ENCODE results near the gene FOXP4.

The FOXP4 gene

DNA sequence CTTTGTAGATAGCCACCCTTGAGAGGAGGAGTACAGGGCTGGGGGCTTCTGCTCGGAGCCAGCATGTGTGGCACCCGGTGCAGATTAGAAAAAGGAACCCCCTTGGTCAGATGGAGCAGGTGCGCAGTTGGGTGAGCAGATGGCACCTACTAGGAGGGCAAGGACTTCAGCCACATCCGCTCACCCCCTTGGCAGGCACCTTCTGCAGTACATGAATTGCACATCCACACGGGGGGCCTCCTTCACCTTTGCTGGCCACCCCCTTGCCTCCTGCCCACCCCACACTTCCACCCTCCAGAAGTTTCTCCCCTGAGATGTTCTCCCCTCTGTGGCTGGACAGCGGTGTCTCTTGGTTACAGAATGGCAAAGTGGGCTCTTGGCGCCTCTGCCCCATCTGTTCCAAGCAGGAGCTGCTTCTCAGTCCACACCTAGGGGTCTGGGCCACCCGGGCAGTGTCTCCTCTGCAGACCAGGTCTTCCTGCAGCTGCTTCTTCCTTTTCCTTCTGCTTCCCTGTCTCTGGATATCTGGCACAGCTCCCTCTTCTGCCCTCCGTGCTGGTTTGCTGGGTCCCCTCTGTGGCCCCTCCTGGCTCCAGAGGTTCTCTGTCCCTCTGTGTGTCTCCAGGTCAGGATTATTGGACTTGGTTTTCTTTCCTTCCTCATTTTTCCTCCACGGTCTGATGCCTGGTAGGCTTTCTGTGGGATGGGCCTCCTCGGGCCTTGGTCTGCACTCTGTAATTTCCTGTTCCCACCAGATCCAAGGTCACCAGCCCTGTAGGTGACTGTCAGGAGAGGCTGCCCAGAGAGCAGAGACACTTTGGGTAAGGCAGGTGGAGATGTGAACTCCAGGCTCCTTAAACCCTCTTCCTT is 96.1 kb downstream of the FOXP4 start:
- H3K27me3 Mint-ChIP-seq (ENCODE audit: low read depth): peaks cover 51% of the 10 kb centered on the region
- no peak overlapping the region for H3K4me3 Mint-ChIP-seq
- no peak for DNase-seq (ENCODE audit: low spot score)
- no peaks in the 10 kb centered on the region for H3K4me1 Mint-ChIP-seq (ENCODE audit: low read depth)
- no peaks in the 10 kb centered on the region for H3K36me3 Mint-ChIP-seq (ENCODE audit: low read depth)
- no peaks in the 10 kb centered on the region for H3K9me3 Mint-ChIP-seq
- no peak overlapping the region for H3K27ac Mint-ChIP-seq

DNA sequence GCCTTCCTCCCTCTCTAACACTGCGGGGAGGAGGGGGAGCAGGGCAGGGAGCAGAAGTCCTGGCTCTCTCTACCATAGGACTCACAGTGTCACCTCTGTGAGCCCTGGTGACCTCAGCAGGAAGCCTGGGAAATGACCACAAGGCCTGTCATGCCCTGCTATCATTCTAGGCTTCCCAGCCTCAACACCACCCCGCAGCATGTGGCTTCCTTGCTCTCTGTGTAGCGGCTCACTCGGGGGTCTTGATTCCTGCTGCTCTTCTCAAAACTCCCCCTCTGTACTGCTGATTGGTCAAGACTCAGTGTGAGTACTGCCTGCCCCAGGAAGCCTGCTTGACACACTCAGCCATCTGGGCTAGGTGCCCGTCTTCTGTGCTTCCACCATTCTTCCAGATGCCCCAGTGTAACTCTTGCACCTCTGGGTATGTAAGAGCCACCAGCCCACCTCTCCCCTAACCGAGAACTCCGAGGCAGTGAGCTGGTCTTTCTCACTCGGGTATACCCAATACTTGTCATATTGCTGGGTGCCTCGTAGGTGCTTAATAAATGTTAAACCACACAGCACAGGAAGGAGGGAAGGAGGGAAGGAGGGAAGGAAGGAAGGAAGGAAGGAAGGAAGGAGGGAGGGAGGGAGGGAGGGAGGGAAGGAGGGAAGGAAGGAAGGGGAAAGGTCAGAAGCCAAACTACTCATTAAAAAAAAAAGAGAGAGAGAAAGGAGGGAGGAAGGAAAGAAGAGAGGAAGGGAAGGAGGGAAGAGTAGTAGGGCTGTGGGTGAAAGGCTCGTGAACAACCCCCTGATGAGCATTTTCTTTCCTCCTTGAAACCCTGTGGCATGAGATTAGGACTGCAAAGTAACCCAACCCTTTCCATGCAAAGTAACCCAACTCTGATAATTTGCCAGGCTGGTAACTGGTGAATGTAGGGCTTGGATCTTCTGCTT is 97.0 kb downstream of the FOXP4 start:
- H3K4me3 Mint-ChIP-seq: no peak overlapping the region
- no peaks in the 10 kb centered on the region for H3K9me3 Mint-ChIP-seq
- H3K27ac Mint-ChIP-seq: no peak overlapping the region
- no peak for DNase-seq (ENCODE audit: low spot score)
- H3K36me3 Mint-ChIP-seq (ENCODE audit: low read depth): no peaks in the 10 kb centered on the region
- peaks cover 45% of the 10 kb centered on the region for H3K27me3 Mint-ChIP-seq (ENCODE audit: low read depth)
- no peaks in the 10 kb centered on the region for H3K4me1 Mint-ChIP-seq (ENCODE audit: low read depth)

DNA sequence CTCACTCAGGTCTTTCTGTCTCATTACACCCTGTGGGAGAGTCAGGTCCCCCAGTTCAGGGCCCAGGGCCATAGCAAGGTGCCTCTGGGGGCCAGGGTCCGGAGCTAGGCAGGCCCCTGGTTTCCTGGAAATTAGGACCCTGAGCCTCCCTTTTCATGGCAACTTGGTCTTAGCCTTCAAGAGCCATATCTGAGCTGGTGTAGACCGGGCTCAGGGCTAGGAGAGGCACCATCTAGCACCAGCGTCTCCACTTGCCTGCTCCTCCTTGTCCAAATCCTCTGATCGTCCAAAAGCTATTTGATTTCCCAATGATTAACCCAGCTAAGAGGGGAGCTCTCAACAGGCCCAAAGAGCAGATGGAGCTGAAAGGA is 97.7 kb downstream of the FOXP4 start:
- Mint-ChIP-seq H3K9me3 (no peaks in the 10 kb centered on the region), H3K4me1 (ENCODE audit: low read depth) (no peaks in the 10 kb centered on the region), H3K27me3 (ENCODE audit: low read depth) (peaks cover 43% of the 10 kb centered on the region), H3K27ac (no peak overlapping the region), H3K4me3 (no peak overlapping the region), H3K36me3 (ENCODE audit: low read depth) (no peaks in the 10 kb centered on the region)
- no peak for DNase-seq (ENCODE audit: low spot score)

DNA sequence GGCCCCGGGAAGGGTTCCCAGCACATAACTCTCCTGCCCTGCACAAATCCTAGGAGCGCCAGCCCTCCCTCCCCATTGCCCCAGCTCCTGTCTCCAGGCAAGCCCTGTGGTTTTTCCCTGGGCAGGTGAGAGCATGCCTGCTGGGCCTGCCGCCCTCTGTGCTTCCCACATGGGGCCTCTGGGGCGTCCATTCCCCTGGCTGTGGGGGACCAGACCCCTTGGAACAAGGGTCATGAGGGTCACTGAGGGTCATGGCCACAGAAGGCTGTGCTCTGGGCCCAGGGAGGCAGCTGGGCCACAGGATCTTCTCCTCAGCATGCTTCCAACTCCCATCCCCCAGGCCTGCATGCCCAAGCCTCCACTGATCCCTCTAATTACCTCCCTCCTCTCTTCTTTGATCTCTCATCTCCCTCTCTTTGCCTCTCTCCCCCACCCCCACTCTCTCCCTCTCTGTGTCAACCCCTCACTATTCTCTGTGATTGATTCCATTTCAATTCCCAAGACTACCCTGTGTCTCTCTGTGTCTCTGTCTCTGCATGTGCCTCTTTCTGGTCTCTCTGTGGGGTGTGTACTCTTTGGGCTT is 98.2 kb downstream of the FOXP4 start:
- DNase-seq (ENCODE audit: low spot score): no peak
- H3K4me3 Mint-ChIP-seq: no peak overlapping the region
- H3K27me3 Mint-ChIP-seq (ENCODE audit: low read depth): peaks cover 38% of the 10 kb centered on the region
- H3K36me3 Mint-ChIP-seq (ENCODE audit: low read depth): no peaks in the 10 kb centered on the region
- no peak overlapping the region for H3K27ac Mint-ChIP-seq
- H3K4me1 Mint-ChIP-seq (ENCODE audit: low read depth): no peaks in the 10 kb centered on the region
- H3K9me3 Mint-ChIP-seq: no peaks in the 10 kb centered on the region

DNA sequence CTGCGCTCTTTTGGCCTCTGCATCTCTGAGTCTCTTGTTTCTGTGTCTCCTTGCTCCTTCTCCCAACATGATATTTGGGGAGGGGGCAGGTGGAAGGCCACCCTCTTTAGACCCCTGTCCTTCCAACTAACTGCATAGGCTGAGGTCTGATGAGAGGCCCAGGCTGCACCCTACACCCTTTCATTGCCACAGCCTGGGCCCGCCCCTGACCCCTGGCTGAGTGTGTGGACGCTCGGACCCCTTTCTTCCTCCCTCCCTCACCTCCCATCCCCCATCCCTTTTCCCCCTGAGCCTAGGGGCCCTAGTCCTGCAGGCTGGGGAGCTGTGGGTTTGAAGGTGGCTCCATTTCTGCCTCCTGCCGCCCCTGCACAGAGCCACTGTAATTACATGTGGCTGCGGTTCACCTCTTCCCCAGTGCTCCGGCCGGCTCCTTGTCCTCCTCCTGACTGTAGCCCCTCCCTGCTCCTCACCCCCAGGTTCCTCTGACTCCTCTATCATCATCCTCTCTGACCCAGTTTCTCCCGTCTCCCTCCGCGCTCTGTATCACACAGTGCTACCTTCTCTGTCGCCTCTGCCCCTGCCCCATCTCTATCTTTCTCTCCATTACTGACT is 98.9 kb downstream of the FOXP4 start:
- Mint-ChIP-seq H3K27ac (no peak overlapping the region), H3K4me3 (no peak overlapping the region), H3K27me3 (ENCODE audit: low read depth) (peaks cover 31% of the 10 kb centered on the region), H3K9me3 (no peaks in the 10 kb centered on the region), H3K4me1 (ENCODE audit: low read depth) (no peaks in the 10 kb centered on the region), H3K36me3 (ENCODE audit: low read depth) (no peaks in the 10 kb centered on the region)
- no peak for DNase-seq (ENCODE audit: low spot score)

DNA sequence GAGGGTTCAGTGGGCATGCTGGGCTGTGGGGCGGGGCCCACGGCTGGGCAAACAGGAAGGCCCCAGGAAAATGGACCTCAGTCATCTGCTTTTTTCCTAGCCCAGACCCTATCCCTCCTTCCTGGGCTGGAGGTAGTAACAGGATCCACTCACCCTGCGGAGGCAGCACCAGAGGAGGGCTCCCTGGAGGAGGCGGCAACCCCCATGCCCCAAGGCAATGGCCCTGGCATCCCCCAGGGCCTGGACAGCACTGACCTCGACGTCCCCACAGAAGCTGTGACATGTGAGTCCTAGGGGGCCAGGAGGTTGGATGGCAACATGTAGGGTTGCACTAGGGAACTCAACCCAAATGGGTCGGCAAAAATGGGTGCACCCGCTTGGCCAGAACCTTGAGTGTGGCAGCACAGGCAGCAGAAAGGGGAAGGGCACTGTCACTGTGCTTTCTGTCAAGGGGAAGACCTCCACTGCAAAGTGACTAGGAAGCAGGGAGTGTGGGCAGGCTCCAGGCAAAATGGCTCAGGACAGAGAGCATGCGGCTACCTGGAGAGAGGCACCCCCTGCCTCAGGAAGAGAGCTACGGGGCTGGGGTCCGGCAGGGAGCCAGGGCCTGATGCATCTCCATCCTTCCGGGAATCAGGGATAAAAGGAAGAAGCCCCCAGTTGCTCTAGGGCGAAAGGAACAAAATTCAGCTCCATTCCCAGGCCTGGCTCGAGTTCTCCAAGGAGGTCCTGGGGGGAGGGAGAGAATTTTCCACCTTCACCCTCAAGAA is 100.0 kb downstream of the FOXP4 start:
- Mint-ChIP-seq H3K4me1 (ENCODE audit: low read depth) (no peaks in the 10 kb centered on the region), H3K27ac (no peak overlapping the region), H3K4me3 (no peak overlapping the region), H3K27me3 (ENCODE audit: low read depth) (peaks cover 20% of the 10 kb centered on the region), H3K9me3 (no peaks in the 10 kb centered on the region), H3K36me3 (ENCODE audit: low read depth) (no peaks in the 10 kb centered on the region)
- no peak for DNase-seq (ENCODE audit: low spot score)

- H3K36me3 Mint-ChIP-seq (ENCODE audit: low read depth): no peaks in the 10 kb centered on the region
- H3K27ac Mint-ChIP-seq: no peak overlapping the region
- H3K27me3 Mint-ChIP-seq (ENCODE audit: low read depth): peaks cover 11% of the 10 kb centered on the region
- no peak overlapping the region for H3K4me3 Mint-ChIP-seq
- no peaks in the 10 kb centered on the region for H3K4me1 Mint-ChIP-seq (ENCODE audit: low read depth)
- no peaks in the 10 kb centered on the region for H3K9me3 Mint-ChIP-seq
- no peak for DNase-seq (ENCODE audit: low spot score)
Observed at GRCh38 chr6:41647061-41647511, 100.9 kb downstream of the FOXP4 start.

- no peaks in the 10 kb centered on the region for H3K36me3 Mint-ChIP-seq (ENCODE audit: low read depth)
- no peaks in the 10 kb centered on the region for H3K4me1 Mint-ChIP-seq (ENCODE audit: low read depth)
- DNase-seq (ENCODE audit: low spot score): no peak
- H3K27me3 Mint-ChIP-seq (ENCODE audit: low read depth): peaks cover 5% of the 10 kb centered on the region
- no peaks in the 10 kb centered on the region for H3K9me3 Mint-ChIP-seq
- no peak overlapping the region for H3K4me3 Mint-ChIP-seq
- H3K27ac Mint-ChIP-seq: no peak overlapping the region
Observed at GRCh38 chr6:41648070-41648585, 101.9 kb downstream of the FOXP4 start.

DNA sequence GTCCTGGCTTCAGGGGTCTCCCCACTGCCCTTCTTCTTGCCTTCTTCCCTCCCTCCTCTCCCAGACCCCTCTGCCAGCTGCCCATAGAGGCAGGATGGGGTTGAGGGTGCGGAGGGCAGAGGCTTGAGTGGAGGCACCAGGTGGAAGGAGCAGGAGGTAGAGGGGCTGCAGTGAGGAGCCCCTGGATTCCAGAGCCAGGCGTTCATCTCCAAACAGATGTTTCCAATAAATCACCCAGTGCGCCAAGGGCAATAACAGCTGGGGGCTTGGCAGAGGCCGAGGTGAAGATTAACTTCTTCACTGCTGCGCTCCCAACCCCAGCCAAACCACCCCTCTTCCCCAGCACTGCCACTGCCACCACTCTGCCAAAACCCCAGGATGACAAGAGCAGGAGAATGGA is 102.7 kb downstream of the FOXP4 start:
- Mint-ChIP-seq H3K36me3 (ENCODE audit: low read depth) (no peaks in the 10 kb centered on the region), H3K4me1 (ENCODE audit: low read depth) (no peaks in the 10 kb centered on the region), H3K27me3 (ENCODE audit: low read depth) (peaks cover 5% of the 10 kb centered on the region), H3K4me3 (no peak overlapping the region), H3K27ac (no peak overlapping the region), H3K9me3 (no peaks in the 10 kb centered on the region)
- no peak for DNase-seq (ENCODE audit: low spot score)

DNA sequence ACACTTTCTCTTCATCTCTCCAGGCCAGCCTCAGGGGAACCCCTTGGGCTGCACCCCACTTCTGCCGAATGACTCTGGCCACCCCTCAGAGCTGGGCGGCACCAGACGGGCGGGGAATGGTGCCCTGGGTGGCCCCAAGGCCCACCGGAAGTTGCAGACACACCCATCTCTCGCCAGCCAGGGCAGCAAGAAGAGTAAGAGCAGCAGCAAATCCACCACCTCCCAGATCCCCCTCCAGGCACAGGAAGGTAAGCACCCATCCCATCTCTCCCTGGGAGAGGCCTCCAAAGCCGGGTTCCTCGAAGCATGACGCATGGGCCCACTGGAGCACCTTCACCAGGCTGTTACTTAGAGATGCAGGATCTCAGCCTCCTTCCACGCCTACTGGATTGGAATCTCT is 103.4 kb downstream of the FOXP4 start:
- Mint-ChIP-seq H3K36me3 (ENCODE audit: low read depth) (no peaks in the 10 kb centered on the region), H3K4me3 (no peak overlapping the region), H3K27me3 (ENCODE audit: low read depth) (peaks cover 5% of the 10 kb centered on the region), H3K27ac (no peak overlapping the region), H3K4me1 (ENCODE audit: low read depth) (no peaks in the 10 kb centered on the region), H3K9me3 (no peaks in the 10 kb centered on the region)
- no peak for DNase-seq (ENCODE audit: low spot score)

- H3K4me3 Mint-ChIP-seq: no peak overlapping the region
- no peaks in the 10 kb centered on the region for H3K9me3 Mint-ChIP-seq
- H3K4me1 Mint-ChIP-seq (ENCODE audit: low read depth): no peaks in the 10 kb centered on the region
- no peak overlapping the region for H3K27ac Mint-ChIP-seq
- H3K27me3 Mint-ChIP-seq (ENCODE audit: low read depth): peaks cover 5% of the 10 kb centered on the region
- H3K36me3 Mint-ChIP-seq (ENCODE audit: low read depth): no peaks in the 10 kb centered on the region
- DNase-seq (ENCODE audit: low spot score): no peak
Observed at GRCh38 chr6:41650120-41650519, 103.9 kb downstream of the FOXP4 start.

DNA sequence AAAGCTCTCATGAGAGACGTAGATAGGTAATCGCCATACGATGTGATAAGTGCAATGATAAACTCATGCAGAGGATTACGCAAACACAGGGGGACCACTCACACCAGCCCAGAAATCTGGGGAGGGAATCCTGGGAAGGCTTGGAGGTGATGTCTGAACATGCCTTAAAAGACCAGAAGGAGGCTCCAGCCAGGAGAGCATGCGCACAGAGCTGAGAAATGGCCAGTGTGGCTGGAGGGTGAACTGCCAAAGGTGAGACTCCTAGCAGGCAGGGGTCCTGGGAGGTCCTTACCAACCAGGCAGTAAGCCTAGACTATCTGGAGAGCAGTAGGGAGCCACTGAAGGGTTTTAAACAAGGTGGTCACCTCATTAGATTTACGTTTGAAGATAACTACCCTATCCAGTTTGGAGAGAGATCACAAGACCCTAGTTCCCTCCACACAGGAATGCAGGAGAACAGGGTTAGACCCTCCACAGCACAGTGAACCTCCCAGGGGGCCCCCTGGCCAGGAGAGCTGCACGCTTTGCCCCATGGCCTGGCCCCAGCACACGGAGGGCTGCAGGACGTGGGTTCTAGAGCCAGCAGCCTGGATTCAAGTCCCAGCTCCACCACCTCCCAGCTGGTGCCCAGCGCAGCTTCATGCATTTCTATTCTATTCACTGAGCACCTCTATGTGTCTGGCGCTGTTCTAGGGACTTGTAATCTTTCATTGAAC is 105.2 kb downstream of the FOXP4 start:
- peaks cover 2% of the 10 kb centered on the region for H3K27me3 Mint-ChIP-seq (ENCODE audit: low read depth)
- H3K9me3 Mint-ChIP-seq: no peaks in the 10 kb centered on the region
- no peak overlapping the region for H3K4me3 Mint-ChIP-seq
- H3K27ac Mint-ChIP-seq: no peak overlapping the region
- H3K36me3 Mint-ChIP-seq (ENCODE audit: low read depth): no peaks in the 10 kb centered on the region
- H3K4me1 Mint-ChIP-seq (ENCODE audit: low read depth): no peaks in the 10 kb centered on the region
- DNase-seq (ENCODE audit: low spot score): no peak

Data from T-helper 2 cell treated with Interferon-gamma antibody and Interleukin-4, amounts not matched to agents 5 μg/mL and 100 μg/mL, for 36 hours (primary cell).